SK-N-SH treated with all-trans-retinoic acid at 6 μM for 48 hours (cell line): ENCODE results near the gene NIPSNAP3A.

Experiments used
- ATAC-seq: fragments of 200-7000 bp; cut with Tn5 transposase; 3 replicates; pipeline ENCODE4 v1.9.1; 2020; ENCODE audit warnings: mild to moderate bottlenecking, moderate library complexity
- ARNTL ChIP-seq: fragments of 450-650 bp; formaldehyde crosslinking; IDR thresholded peaks from 2 replicates; pipeline ENCODE4 v1.5.0; 2020; ENCODE audit warnings: low read depth, mild to moderate bottlenecking, moderate library complexity, borderline replicate concordance
- BACH2 ChIP-seq: fragments of 250-450 bp; sonication (Bioruptor Pico); IDR thresholded peaks from 2 replicates; pipeline ENCODE4 v1.9.0; 2021; ENCODE audit warnings: mild to moderate bottlenecking, borderline replicate concordance
- CREB5 ChIP-seq: fragments of 250-450 bp; sonication (Bioruptor Pico); IDR thresholded peaks from 2 replicates; pipeline ENCODE4 v1.5.1; 2020; ENCODE audit warnings: low read depth, mild to moderate bottlenecking, moderate library complexity
- CSDC2 ChIP-seq: fragments of 250-450 bp; sonication (Bioruptor Pico); IDR thresholded peaks from 2 replicates; pipeline ENCODE4 v1.5.0; 2020; ENCODE audit warnings: mild to moderate bottlenecking, moderate library complexity
- ESRRG ChIP-seq: fragments of 250-450 bp; sonication (Bioruptor Pico); IDR thresholded peaks from 2 replicates; pipeline ENCODE4 v1.6.1; 2021; ENCODE audit warnings: mild to moderate bottlenecking
- GLIS3 ChIP-seq: fragments of 250-450 bp; sonication (Bioruptor Pico); IDR thresholded peaks from 2 replicates; pipeline ENCODE4 v1.5.0; 2020; ENCODE audit warnings: mild to moderate bottlenecking, moderate library complexity
- ISL1 ChIP-seq: fragments of 250-450 bp; sonication (Bioruptor Pico); IDR thresholded peaks from 2 replicates; pipeline ENCODE4 v2.1.2; 2022; ENCODE audit warnings: mild to moderate bottlenecking, moderate library complexity
- OSR1 ChIP-seq: fragments of 250-450 bp; sonication (Bioruptor Pico); IDR thresholded peaks from 2 replicates; pipeline ENCODE4 v1.8.0; 2022; ENCODE audit warnings: moderate library complexity, mild to moderate bottlenecking, inconsistent platforms
- RARB ChIP-seq: fragments of 250-450 bp; sonication (Bioruptor Pico); IDR thresholded peaks from 2 replicates; pipeline ENCODE4 v1.8.0; 2021; ENCODE audit warnings: mild to moderate bottlenecking, moderate library complexity
- TCF4 ChIP-seq: fragments of 250-450 bp; sonication (Bioruptor Pico); IDR thresholded peaks from 2 replicates; pipeline ENCODE4 v1.8.0; 2021; ENCODE audit warnings: mild to moderate bottlenecking, moderate library complexity, borderline replicate concordance
- TOX ChIP-seq: fragments of 250-450 bp; sonication (Bioruptor Pico); IDR thresholded peaks from 2 replicates; pipeline ENCODE4 v1.8.0; 2021; ENCODE audit warnings: mild to moderate bottlenecking, moderate library complexity, borderline replicate concordance
- TSHZ2 ChIP-seq: fragments of 250-450 bp; sonication (Bioruptor Pico); IDR thresholded peaks from 2 replicates; pipeline ENCODE4 v1.5.0; 2020; ENCODE audit warnings: mild to moderate bottlenecking, moderate library complexity
- ZC3H10 ChIP-seq: fragments of 250-450 bp; sonication (Bioruptor Pico); IDR thresholded peaks from 2 replicates; pipeline ENCODE4 v1.5.1; 2021; ENCODE audit warnings: mild to moderate bottlenecking, moderate library complexity
- ZFP30 ChIP-seq: fragments of 450-650 bp; formaldehyde crosslinking; IDR thresholded peaks from 2 replicates; pipeline ENCODE4 v1.5.0; 2022; ENCODE audit warnings: mild to moderate bottlenecking, moderate library complexity
- ZNF565 ChIP-seq: fragments of 450-650 bp; formaldehyde crosslinking; conservative IDR thresholded peaks from 2 replicates; pipeline ENCODE4 v1.5.0; 2020; ENCODE audit warnings: low read depth, mild to moderate bottlenecking, moderate library complexity
- ZNF8 ChIP-seq: fragments of 450-650 bp; formaldehyde crosslinking; IDR thresholded peaks from 2 replicates; pipeline ENCODE4 v1.5.0; 2020; ENCODE audit warnings: mild to moderate bottlenecking, moderate library complexity
- TF ChIP-seq, protein P1 (sequence below): fragments of 250-450 bp; sonication (Bioruptor Pico); IDR thresholded peaks from 2 replicates; pipeline ENCODE4 v1.5.1; 2021; ENCODE audit warnings: mild to moderate bottlenecking, moderate library complexity
- TF ChIP-seq, protein P2 (sequence below): fragments of 250-450 bp; sonication (Bioruptor Pico); IDR thresholded peaks from 2 replicates; pipeline ENCODE4 v1.8.0; 2021; ENCODE audit warnings: low read depth, mild to moderate bottlenecking, moderate library complexity, borderline replicate concordance
- TF ChIP-seq, protein P3 (sequence below): fragments of 250-450 bp; sonication (Bioruptor Pico); IDR thresholded peaks from 2 replicates; pipeline ENCODE4 v1.8.0; 2020; ENCODE audit warnings: mild to moderate bottlenecking, moderate library complexity, borderline replicate concordance

Gene NIPSNAP3A

DNA sequence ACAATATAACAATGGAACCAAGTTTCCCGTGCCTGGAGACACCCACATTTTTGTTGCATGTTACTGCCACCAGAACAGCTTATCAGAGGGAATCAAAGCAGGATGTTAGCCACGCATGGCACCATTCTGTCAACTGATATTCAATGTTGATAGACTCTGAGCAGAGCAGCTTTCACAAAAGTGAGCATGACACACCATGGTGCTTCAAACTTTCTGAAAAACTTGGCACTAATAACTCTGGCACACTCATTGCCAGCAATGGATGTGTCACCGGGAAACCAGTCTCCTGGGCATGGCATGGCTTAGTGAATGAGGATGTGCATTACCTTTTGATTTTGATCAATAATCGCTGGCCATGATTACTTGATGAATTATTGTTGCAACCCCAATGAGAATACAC lies 36.1 kb downstream of the NIPSNAP3A start:
- no peak for ATAC-seq
- TF ChIP-seq ARNTL (CRISPR knock-in tag) (no peak), CREB5 (CRISPR knock-in tag) (no peak), GLIS3 (no peak), RARB (no peak), ZFP30 (no peak)

GRCh38 chr9:104784098-104784497 lies 36.6 kb downstream of the NIPSNAP3A start:
- TF ChIP-seq ESRRG (CRISPR knock-in tag) (no peak), TSHZ2 (CRISPR knock-in tag) (no peak), TCF4 (CRISPR knock-in tag) (no peak)
- ATAC-seq, result no peak

GRCh38 chr9:104786293-104786692 lies 38.8 kb downstream of the NIPSNAP3A start:
- ATAC-seq, result no peak
- no peak for TF ChIP-seq CREB5 (CRISPR knock-in tag)
- no peak for TF ChIP-seq OSR1
- no peak for TF ChIP-seq BACH2 (CRISPR knock-in tag)
- no peak for TF ChIP-seq ESRRG (CRISPR knock-in tag)
- no peak for TF ChIP-seq RARB
- no peak for TF ChIP-seq ZNF565
- TF ChIP-seq ZFP30, result no peak
- TF ChIP-seq TCF4 (CRISPR knock-in tag), result no peak
- no peak for TF ChIP-seq ISL1 (CRISPR knock-in tag)
- no peak for TF ChIP-seq ZC3H10 (CRISPR knock-in tag)
- no peak for TF ChIP-seq ZNF8 (CRISPR knock-in tag)
- no peak for TF ChIP-seq CSDC2 (CRISPR knock-in tag)
- no peak for TF ChIP-seq GLIS3

DNA sequence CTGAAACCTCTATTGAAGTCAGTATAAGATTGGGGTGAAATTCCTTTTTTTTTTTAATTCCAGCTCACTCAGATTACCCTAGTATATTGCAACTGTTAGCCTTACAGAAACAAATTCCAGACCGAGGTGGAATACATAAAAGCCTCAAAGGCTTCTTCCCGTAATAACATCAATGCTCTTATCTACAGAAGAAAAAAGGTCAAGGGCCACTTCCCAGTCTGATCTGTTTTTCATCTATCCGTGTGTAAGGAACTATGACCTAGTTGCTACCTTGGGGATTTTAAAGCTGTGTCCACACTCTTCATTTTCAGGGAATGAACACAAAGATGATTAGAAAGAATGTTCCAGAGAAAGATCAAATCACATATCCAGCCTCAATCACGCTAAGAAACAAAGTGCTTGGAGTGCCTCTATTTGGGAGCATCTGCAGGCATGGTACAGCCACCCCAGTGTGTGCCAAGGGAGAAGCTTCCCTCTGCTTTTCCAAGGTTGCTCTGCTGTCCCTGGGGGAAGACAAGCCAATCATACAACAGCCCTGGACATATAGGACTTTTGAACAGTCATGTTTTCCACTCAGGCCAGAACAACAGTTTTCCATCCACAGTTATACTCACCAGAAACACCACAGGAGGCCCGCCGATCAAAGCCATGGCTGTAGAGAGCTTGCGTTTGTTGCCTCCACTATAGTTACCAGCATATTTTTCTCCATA lies 40.0 kb downstream of the NIPSNAP3A start:
- TF ChIP-seq, protein P1, sequence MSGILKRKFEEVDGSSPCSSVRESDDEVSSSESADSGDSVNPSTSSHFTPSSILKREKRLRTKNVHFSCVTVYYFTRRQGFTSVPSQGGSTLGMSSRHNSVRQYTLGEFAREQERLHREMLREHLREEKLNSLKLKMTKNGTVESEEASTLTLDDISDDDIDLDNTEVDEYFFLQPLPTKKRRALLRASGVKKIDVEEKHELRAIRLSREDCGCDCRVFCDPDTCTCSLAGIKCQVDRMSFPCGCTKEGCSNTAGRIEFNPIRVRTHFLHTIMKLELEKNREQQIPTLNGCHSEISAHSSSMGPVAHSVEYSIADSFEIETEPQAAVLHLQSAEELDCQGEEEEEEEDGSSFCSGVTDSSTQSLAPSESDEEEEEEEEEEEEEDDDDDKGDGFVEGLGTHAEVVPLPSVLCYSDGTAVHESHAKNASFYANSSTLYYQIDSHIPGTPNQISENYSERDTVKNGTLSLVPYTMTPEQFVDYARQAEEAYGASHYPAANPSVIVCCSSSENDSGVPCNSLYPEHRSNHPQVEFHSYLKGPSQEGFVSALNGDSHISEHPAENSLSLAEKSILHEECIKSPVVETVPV (CRISPR knock-in tag), result no peak
- TF ChIP-seq ZNF565 (no peak), OSR1 (no peak), ISL1 (CRISPR knock-in tag) (no peak)
- TF ChIP-seq, all 23 proteins: peak for 0
- ATAC-seq, result no peak

- TF ChIP-seq ISL1 (CRISPR knock-in tag) (no peak), BACH2 (CRISPR knock-in tag) (no peak), GLIS3 (no peak), OSR1 (no peak), TOX (CRISPR knock-in tag) (no peak), CREB5 (CRISPR knock-in tag) (no peak), ESRRG (CRISPR knock-in tag) (no peak), ZC3H10 (CRISPR knock-in tag) (no peak)
- TF ChIP-seq, protein P2, sequence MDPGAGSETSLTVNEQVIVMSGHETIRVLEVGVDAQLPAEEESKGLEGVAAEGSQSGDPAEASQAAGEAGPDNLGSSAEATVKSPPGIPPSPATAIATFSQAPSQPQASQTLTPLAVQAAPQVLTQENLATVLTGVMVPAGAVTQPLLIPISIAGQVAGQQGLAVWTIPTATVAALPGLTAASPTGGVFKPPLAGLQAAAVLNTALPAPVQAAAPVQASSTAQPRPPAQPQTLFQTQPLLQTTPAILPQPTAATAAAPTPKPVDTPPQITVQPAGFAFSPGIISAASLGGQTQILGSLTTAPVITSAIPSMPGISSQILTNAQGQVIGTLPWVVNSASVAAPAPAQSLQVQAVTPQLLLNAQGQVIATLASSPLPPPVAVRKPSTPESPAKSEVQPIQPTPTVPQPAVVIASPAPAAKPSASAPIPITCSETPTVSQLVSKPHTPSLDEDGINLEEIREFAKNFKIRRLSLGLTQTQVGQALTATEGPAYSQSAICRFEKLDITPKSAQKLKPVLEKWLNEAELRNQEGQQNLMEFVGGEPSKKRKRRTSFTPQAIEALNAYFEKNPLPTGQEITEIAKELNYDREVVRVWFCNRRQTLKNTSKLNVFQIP (CRISPR knock-in tag), result no peak
- TF ChIP-seq, protein P3, sequence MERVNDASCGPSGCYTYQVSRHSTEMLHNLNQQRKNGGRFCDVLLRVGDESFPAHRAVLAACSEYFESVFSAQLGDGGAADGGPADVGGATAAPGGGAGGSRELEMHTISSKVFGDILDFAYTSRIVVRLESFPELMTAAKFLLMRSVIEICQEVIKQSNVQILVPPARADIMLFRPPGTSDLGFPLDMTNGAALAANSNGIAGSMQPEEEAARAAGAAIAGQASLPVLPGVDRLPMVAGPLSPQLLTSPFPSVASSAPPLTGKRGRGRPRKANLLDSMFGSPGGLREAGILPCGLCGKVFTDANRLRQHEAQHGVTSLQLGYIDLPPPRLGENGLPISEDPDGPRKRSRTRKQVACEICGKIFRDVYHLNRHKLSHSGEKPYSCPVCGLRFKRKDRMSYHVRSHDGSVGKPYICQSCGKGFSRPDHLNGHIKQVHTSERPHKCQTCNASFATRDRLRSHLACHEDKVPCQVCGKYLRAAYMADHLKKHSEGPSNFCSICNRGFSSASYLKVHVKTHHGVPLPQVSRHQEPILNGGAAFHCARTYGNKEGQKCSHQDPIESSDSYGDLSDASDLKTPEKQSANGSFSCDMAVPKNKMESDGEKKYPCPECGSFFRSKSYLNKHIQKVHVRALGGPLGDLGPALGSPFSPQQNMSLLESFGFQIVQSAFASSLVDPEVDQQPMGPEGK, result no peak
- no peak for ATAC-seq
Measured at GRCh38 chr9:104788251-104788650, 40.8 kb downstream of the NIPSNAP3A start.
